8988T (cell line): ENCODE data around the gene ZAP70.
A peak's percentile ranks its signal among the peaks of the same experiment; 100 is the strongest.

Experiments used
- DNase-seq: peaks from one replicate; pipeline ENCODE4 v3.0.0; 2011

ZAP70 gene

GRCh38 chr2:97718051-97718882, 4.9 kb downstream of the ZAP70 start:
- no peak for DNase-seq

- peak; percentile 4 for DNase-seq
These were observed 5.6 kb downstream of the ZAP70 start for GRCh38 chr2:97718942-97719341.

- no peak for DNase-seq
These were observed 6.2 kb downstream of the ZAP70 start for GRCh38 chr2:97719362-97720155.

- DNase-seq: no peak
These were observed 7.4 kb downstream of the ZAP70 start for GRCh38 chr2:97720746-97721145.

- no peak for DNase-seq
These were observed 8.9 kb downstream of the ZAP70 start for GRCh38 chr2:97722227-97722626.

- no peak for DNase-seq
These were observed 10.0 kb downstream of the ZAP70 start for GRCh38 chr2:97723156-97724072.

GRCh38 chr2:97724073-97724410, 10.7 kb downstream of the ZAP70 start:
- DNase-seq: no peak

- no peak for DNase-seq
These were observed 11.1 kb downstream of the ZAP70 start for GRCh38 chr2:97724501-97724900.

- no peak for DNase-seq
These were observed 11.7 kb downstream of the ZAP70 start for GRCh38 chr2:97724946-97725688.

GRCh38 chr2:97726261-97727064, 13.1 kb downstream of the ZAP70 start:
- no peak for DNase-seq

- DNase-seq: no peak
These were observed 13.9 kb downstream of the ZAP70 start for GRCh38 chr2:97727296-97727695.

- DNase-seq: no peak
These were observed 14.8 kb downstream of the ZAP70 start for GRCh38 chr2:97728091-97728731.

- no peak for DNase-seq
These were observed 16.9 kb downstream of the ZAP70 start for GRCh38 chr2:97730245-97730644.

GRCh38 chr2:97731274-97732020, 18.1 kb downstream of the ZAP70 start:
- DNase-seq: no peak

- no peak for DNase-seq
These were observed 19.3 kb downstream of the ZAP70 start for GRCh38 chr2:97732436-97733340.

- no peak for DNase-seq
These were observed 20.1 kb downstream of the ZAP70 start for GRCh38 chr2:97733341-97734035.

GRCh38 chr2:97734061-97735051, 21.0 kb downstream of the ZAP70 start:
- DNase-seq: no peak
